GM18873 (cell line): ENCODE results near the gene MATCAP1.

Experiments used
- ATAC-seq: cut with Tn5 transposase; IDR thresholded peaks from one replicate; pipeline ENCODE4 v1.9.1; 2021; ENCODE audit warnings: mild to moderate bottlenecking, moderate library complexity, moderate number of reproducible peaks; ENCODE audit not compliant: unreplicated experiment, low FRiP score

The MATCAP1 gene

GRCh38 chr16:67183627-67184452, at the start of gene MATCAP1:
Gene MATCAP1 (minus strand): TSS chr16:67183963. CDS start chr16:67180610, 3,353 bp downstream.
- peak; percentile 83 for ATAC-seq

GRCh38 chr16:67230809-67231660, 47.3 kb upstream of the MATCAP1 start:
- ATAC-seq, result no peak

GRCh38 chr16:67229906-67230808, 46.4 kb upstream of the MATCAP1 start:
- no peak for ATAC-seq

DNA sequence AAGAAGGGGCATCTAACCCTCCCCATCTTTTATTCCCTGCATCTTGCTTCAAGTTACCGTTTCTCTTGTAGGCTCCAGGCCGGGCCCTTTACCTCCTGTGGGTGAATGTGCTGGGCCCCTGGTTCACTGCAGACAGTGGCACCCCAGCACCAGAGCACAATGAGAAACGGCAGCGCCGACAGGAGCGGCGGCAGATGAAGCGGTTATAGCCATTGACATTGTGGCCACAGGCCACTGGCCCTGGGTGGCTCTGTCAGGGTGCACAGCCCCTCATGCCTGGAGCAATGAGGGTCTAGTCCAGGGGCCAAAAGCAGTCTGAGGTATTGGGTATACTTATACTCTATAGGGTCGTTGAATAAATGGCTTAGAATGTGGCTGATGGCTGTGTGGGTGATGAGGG, 45.1 kb upstream of the MATCAP1 start:
- no peak for ATAC-seq

DNA sequence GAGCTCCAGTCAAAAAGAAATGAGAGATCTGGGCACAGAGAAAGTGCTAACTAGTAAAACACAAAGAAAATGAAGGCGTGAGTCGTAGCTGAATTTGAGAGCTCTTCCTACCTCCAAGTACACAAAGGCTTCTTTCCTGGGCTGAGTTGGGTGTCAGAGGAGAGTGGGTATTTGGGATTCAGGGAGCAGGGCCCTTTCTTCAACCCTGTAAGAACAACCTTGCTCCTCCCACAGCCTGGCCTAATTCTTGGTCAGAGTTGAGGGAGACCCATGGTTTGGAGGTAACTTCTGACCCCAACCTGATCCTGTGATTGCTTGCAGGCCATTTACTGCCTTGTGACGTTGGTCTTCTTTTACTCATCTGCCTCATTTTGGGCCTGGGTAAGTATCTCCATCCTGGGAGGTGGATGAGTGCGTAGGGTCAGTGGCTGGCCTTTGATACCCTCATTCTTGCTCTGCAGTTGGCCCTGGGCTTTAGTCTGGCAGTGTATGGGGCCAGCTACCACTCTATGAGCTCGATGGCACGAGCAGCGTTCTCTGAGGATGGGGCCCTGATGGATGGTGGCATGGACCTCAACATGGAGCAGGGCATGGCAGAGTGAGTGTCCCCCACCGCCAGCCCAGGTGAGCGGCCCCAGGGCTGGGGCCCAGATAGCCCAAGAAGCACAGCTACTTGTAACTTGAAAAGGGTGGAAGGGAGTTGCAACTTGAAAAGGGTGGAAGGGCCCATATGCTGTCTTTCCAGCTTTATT, 44.4 kb upstream of the MATCAP1 start:
- no peak for ATAC-seq

DNA sequence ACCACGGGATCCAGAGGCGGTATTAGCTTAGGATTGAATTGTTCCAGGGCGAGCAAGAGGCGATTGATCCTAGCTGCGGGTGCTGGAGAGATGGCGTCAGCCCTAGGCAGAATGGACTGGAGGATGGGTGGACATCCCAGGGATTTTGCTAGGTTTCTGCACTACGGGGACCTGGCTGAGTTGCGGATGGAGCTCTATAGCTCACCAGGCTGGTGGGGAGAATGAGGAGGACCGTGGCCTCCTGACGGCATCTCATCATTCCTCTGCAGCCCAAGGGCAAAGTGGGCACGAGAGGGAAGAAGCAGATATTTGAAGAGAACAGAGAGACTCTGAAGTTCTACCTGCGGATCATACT, 43.8 kb upstream of the MATCAP1 start:
- no peak for ATAC-seq

DNA sequence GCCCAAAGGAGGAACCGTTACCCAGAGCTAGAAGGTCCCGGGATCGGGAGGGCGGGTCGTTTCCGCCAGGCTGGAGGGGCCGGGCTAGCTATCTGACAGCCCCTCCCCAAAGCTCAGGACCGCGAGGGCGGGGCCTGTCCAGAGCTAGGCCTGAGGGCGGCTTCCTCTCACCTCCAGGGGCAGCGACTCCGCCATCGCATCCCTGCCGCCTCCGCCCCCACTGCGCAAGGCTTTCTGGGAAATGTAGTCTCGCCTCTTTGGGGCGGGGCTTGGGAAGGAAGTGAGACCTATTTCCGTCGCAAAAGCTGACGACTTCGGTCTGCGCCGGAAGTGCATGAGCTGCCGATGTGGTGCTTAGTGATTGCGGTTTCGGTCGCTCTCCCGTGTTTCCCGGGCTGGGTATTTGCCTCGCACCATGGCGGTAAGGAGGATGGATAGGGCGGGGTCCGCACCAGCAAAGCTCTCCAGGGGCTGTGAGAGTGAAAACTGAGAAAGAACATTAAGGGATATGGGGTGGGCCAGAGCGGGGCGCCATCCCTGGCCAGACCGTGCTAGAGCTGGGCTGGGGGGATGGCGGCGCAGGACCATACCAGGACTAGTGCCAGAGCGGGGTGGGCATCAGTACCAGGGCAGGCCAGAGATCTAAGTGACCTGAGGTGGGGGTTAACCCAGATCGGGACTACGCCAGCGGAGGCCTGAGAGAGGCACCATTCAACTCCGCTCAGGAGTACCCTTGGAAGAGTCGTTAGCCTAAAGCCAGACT, 43.2 kb upstream of the MATCAP1 start, which contains the start of gene TMEM208:
Gene TMEM208, plus strand, starts transcription at position 327 of the 763 bp plus-strand sequence. Its CDS starts 89 bp downstream, at position 416.
- ATAC-seq, result peak; percentile 80

GRCh38 chr16:67226295-67226803, 42.6 kb upstream of the MATCAP1 start:
- no peak for ATAC-seq

GRCh38 chr16:67223992-67224391, 40.2 kb upstream of the MATCAP1 start:
- ATAC-seq, result no peak

DNA sequence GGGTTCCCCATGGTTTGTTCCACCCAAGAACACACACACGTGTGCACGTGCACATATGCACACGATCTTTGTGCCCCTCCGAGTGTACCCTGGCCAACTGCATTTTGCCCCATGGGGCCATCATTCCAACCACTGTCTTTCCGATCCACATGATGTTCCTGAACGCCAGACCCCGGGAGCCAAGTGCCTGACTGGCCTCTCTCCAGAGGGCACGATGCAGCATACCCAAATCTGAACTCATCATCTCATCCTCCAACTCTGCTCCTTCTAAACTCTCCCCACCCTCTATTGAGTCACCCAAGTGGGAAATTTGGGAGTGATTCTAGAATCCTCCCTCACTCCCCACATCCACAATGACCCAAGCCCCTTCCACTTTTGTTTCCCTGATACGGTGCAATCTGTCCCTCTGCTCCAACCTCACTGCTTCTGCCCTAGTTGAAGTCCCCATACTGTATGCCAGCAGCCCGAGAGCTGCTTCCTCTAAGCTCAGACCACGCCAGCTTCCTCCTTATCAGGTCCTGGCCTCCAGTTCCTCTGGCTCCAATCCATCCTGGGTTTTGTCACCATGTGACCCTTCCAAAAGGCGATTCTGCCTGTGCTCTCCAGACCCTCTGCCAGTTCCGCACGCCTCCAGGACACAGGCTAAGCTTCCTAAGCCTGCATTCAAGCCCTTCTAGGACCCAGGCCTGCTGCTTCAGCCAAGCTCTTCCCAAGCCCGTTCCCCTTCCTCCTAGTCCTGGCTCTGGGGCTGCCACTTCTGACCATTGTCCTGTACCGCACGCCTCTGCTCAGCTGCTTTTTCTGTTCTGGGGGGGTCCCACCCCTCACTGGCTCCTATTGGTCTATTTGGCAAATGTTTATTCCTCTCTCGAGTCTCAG, 33.1 kb upstream of the MATCAP1 start:
- no peak for ATAC-seq

GRCh38 chr16:67215706-67216105, 31.9 kb upstream of the MATCAP1 start:
- no peak for ATAC-seq

DNA sequence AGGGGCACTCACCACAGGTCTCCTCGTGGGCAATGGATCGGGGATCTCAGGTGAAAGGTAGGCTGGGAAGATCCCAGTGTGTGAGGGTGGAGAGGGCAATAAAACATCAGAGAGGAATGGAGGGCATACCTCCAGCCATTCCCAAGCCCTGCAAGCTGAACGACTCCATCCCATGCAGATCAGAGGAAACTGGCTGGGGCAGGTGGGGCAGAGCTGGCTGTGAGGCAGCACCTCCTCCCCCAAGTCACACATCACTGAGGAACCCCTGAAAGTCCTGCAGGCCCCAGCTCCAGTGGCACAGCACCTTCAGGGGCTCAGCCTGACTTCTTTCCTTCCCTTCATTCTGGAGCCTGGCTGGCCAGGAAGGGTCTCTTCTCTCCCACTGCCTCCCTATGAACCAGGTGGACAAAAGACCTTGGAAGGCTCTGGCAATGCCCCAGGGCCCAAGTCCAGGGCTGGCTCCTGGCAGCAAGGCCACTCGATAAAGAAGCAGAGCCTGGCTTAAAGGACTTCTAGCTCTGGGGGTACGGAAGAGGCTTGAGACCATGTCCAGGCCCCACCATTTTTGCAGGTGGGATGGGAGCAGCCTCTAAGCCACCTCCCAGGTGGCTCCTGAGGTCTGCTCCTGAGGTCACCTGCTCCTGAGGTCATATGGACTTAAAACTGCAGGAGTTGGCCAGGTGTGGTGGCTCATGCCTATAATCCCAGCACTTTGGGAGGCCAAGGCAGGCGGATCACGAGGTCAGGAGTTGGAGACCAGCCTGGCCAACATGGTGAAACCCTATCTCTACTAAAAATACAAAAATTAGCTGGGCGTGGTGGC, 29.6 kb upstream of the MATCAP1 start:
- no peak for ATAC-seq

GRCh38 chr16:67212766-67213165, 29.0 kb upstream of the MATCAP1 start:
- no peak for ATAC-seq

DNA sequence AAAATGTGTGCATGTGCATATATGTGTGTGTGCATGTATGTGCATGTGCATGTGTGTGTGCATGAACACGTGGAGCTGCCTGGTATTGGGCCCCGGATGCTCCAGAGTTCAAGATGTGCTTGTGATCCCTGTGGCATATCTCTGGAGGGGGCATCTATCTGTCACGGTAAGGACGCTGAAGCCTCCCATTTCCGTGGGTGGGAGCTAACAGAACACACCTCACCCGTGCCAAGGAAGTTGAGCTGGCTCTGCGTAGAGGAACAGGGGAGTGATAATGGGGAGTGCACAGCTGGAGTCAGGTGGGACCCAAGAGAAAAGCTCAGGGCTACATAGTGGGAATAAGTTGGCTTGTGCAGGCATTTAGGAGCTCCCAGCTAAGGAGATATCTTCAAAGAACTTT, 27.9 kb upstream of the MATCAP1 start:
- no peak for ATAC-seq

- ATAC-seq, result no peak
Observed at GRCh38 chr16:67210069-67210937, 26.5 kb upstream of the MATCAP1 start.

GRCh38 chr16:67209565-67209964, 25.8 kb upstream of the MATCAP1 start:
- no peak for ATAC-seq
